ENCODE results near the gene TMEM163. TPM values are rescaled to one million over a fixed set of nuclear protein-coding genes. Genes with fewer than 3 reads are reported as not detected.

The TMEM163 gene
- total RNA-seq, 1 donor from 2014 or later: not detected

DNA sequence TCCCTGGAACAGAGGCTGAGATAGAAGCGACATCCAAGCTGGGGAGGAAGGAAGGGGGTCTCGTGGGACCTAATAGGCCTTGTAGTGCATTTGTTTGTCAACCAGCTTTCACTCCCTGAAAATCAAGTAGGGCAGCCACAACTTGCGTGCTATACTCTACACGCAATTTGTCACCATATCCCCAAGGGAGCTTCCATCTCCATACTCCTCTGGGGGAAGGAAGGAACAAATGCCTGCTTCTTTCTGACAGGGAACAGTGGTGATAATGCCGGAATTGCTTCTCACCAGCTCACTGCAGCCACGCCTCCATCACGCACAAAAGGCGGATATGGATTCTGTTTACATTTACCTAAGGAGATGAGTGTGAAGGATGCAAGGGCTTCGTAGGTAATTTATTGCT, 213.4 kb downstream of the TMEM163 start:
- Mint-ChIP-seq H3K4me3 (ENCODE audit: unreplicated experiment) (no peak overlapping the region), H3K9me3 (ENCODE audit: unreplicated experiment) (no peaks in the 10 kb centered on the region), H3K4me1 (ENCODE audit: unreplicated experiment) (no peaks in the 10 kb centered on the region), H3K36me3 (ENCODE audit: unreplicated experiment) (no peaks in the 10 kb centered on the region), H3K27me3 (ENCODE audit: unreplicated experiment) (peaks cover 7% of the 10 kb centered on the region), H3K27ac (ENCODE audit: unreplicated experiment) (no peak overlapping the region)
- no peak for TF ChIP-seq CTCF (IDR thresholded peaks at IDR 0.05)
- DNase-seq (ENCODE audit: extremely low spot score, unreplicated experiment): no peak

GRCh38 chr2:134504586-134505336, 214.0 kb downstream of the TMEM163 start:
- Mint-ChIP-seq H3K4me3 (ENCODE audit: unreplicated experiment) (no peak overlapping the region), H3K4me1 (ENCODE audit: unreplicated experiment) (no peaks in the 10 kb centered on the region), H3K27ac (ENCODE audit: unreplicated experiment) (no peak overlapping the region), H3K27me3 (ENCODE audit: unreplicated experiment) (peaks cover 7% of the 10 kb centered on the region), H3K36me3 (ENCODE audit: unreplicated experiment) (no peaks in the 10 kb centered on the region), H3K9me3 (ENCODE audit: unreplicated experiment) (no peaks in the 10 kb centered on the region)
- no peak for DNase-seq (ENCODE audit: extremely low spot score, unreplicated experiment)
- TF ChIP-seq CTCF (IDR thresholded peaks at IDR 0.05): no peak

GRCh38 chr2:134502104-134502503, 216.7 kb downstream of the TMEM163 start:
- Mint-ChIP-seq H3K36me3 (ENCODE audit: unreplicated experiment) (no peaks in the 10 kb centered on the region), H3K9me3 (ENCODE audit: unreplicated experiment) (no peaks in the 10 kb centered on the region), H3K4me1 (ENCODE audit: unreplicated experiment) (no peaks in the 10 kb centered on the region), H3K27ac (ENCODE audit: unreplicated experiment) (no peak overlapping the region), H3K27me3 (ENCODE audit: unreplicated experiment) (peaks cover 7% of the 10 kb centered on the region), H3K4me3 (ENCODE audit: unreplicated experiment) (no peak overlapping the region)
- TF ChIP-seq CTCF (IDR thresholded peaks at IDR 0.05): no peak
- DNase-seq (ENCODE audit: extremely low spot score, unreplicated experiment): no peak

- peaks cover 7% of the 10 kb centered on the region for H3K27me3 Mint-ChIP-seq (ENCODE audit: unreplicated experiment)
- no peaks in the 10 kb centered on the region for H3K36me3 Mint-ChIP-seq (ENCODE audit: unreplicated experiment)
- no peaks in the 10 kb centered on the region for H3K9me3 Mint-ChIP-seq (ENCODE audit: unreplicated experiment)
- TF ChIP-seq CTCF (IDR thresholded peaks at IDR 0.05): no peak
- no peak for DNase-seq (ENCODE audit: extremely low spot score, unreplicated experiment)
- no peak overlapping the region for H3K27ac Mint-ChIP-seq (ENCODE audit: unreplicated experiment)
- no peak overlapping the region for H3K4me3 Mint-ChIP-seq (ENCODE audit: unreplicated experiment)
- H3K4me1 Mint-ChIP-seq (ENCODE audit: unreplicated experiment): no peaks in the 10 kb centered on the region
Measured at GRCh38 chr2:134501476-134502091, 217.2 kb downstream of the TMEM163 start.

DNA sequence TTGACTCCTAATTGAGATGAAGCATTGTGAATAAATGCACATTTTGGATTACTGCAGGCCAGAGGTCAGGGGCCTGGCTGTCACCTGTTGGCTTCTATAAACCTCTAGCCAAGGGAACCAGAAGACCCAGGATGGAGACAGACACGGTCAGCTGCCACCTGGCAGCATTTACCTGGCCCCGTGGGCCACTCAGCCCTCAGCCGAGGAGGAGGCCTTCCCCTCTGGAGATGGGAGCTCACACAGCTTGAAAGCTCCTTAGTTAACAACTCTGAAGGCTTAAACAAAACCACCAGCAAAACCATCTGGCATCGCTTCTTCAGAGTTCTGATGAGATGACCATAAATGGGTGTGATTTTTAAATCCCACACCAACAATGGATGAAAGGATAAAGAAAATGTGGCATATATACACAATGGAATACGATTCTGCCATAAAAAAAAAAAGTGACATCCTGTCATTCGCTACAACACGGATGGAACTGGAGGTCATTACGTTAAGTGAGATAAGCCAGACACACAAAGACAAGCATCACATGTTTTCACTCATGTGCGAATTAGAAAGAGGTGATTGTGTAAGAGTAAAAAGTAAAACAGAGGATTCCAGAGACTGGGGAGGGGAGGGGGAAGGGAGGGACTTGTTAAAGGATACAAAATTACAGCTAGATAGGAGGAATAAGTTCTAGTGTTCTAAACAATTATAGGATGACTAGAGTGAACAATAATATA, 218.4 kb downstream of the TMEM163 start:
- H3K36me3 Mint-ChIP-seq (ENCODE audit: unreplicated experiment): no peaks in the 10 kb centered on the region
- no peak for DNase-seq (ENCODE audit: extremely low spot score, unreplicated experiment)
- H3K27ac Mint-ChIP-seq (ENCODE audit: unreplicated experiment): no peak overlapping the region
- TF ChIP-seq CTCF (IDR thresholded peaks at IDR 0.05): no peak
- peaks cover 7% of the 10 kb centered on the region for H3K27me3 Mint-ChIP-seq (ENCODE audit: unreplicated experiment)
- no peaks in the 10 kb centered on the region for H3K9me3 Mint-ChIP-seq (ENCODE audit: unreplicated experiment)
- no peaks in the 10 kb centered on the region for H3K4me1 Mint-ChIP-seq (ENCODE audit: unreplicated experiment)
- H3K4me3 Mint-ChIP-seq (ENCODE audit: unreplicated experiment): no peak overlapping the region
